A549 (cell line): ENCODE results near the gene HSPG2. TPM values are rescaled to one million over a fixed set of nuclear protein-coding genes. Genes with fewer than 3 reads are reported as not detected.

ENCODE experiments used
- ATAC-seq, 2 experiments: fragments of 200-7000 bp in 1 of 2; fragments of >200 bp in 1 of 2; cut with Nextera tagmentation in 1 of 2; cut with Tn5 transposase in 1 of 2; 3 replicates each; pipeline versions ENCODE4 v1.8.0 to v1.9.1; 2018 to 2020; ENCODE audit warnings: mild to moderate bottlenecking in 1 of 2, moderate library complexity in 1 of 2
- CTCF ChIA-PET: fragments of 300-600 bp; sonication (Branson Sonifier 250); formaldehyde crosslinking; extraction: SDS; loops from one replicate; lab custom pipeline; 2021; ENCODE audit warnings: antibody characterized with exemption, inconsistent platforms; lab: Yijun Ruan, JAX
- POLR2A ChIA-PET: fragments of 350-600 bp; formaldehyde crosslinking; extraction: SDS; loops from one replicate; lab custom pipeline; 2021; ENCODE audit warnings: antibody characterized with exemption, inconsistent platforms; lab: Yijun Ruan, JAX
- DNase-seq, 2 experiments: peaks; one replicate each; pipeline versions ENCODE4 v3.0.0 to v3.0.0-alpha.2; 2011 to 2016; ENCODE audit warnings: low read depth in 1 of 2, low spot score in 1 of 2
- FAIRE-seq: peaks from 2 replicates; lab custom pipeline; 2011; peaks lifted over from hg19 to GRCh38; lab: Jason Lieb, UNC
- H3K27ac ChIP-seq, 2 experiments: fragments of >200 bp; sonication (Bioruptor Twin); formaldehyde crosslinking; 3 replicates each; pipeline ENCODE4 v1.5.1; 2016 to 2017
- H3K4me1 ChIP-seq: fragments of >200 bp; sonication (Bioruptor Twin); formaldehyde crosslinking; 3 replicates; pipeline ENCODE4 v1.6.1; 2016
- H3K4me2 ChIP-seq: fragments of >200 bp; sonication (Bioruptor Twin); formaldehyde crosslinking; 3 replicates; pipeline ENCODE4 v1.6.1; 2016
- H3K4me3 ChIP-seq: fragments of >200 bp; sonication (Bioruptor Twin); formaldehyde crosslinking; 3 replicates; pipeline ENCODE4 v1.5.1; 2016
- H3K9me3 ChIP-seq: fragments of >200 bp; sonication (Bioruptor Twin); formaldehyde crosslinking; 3 replicates; pipeline ENCODE4 v1.6.1; 2016
- BHLHE40 ChIP-seq: IDR thresholded peaks from 2 replicates; pipeline ENCODE4 v1.6.1; 2012; ENCODE audit warnings: low read depth, low read length, inconsistent platforms
- CEBPB ChIP-seq, 2 experiments: fragments of >200 bp in 1 of 2; sonication (Bioruptor Twin) in 1 of 2; formaldehyde crosslinking in 1 of 2; IDR thresholded peaks; 2 replicates each; pipeline ENCODE4 v1.6.1; 2012 to 2016
- CHD4 ChIP-seq: fragments of 200-600 bp; sonication (generic); IDR thresholded peaks from 2 replicates; pipeline ENCODE4 v1.6.1; 2016; ENCODE audit warnings: antibody characterized with exemption, mild to moderate bottlenecking, borderline replicate concordance
- CTCF ChIP-seq: fragments of >200 bp; sonication (Bioruptor Twin); formaldehyde crosslinking; IDR thresholded peaks from 3 replicates; pipeline ENCODE4 v1.5.1; 2016
- FOSL2 ChIP-seq, 2 experiments: fragments of 450-650 bp in 1 of 2; fragments of >200 bp in 1 of 2; sonication (Bioruptor Twin) in 1 of 2; formaldehyde crosslinking; IDR thresholded peaks; 2 replicates each; pipeline versions ENCODE4 v1.5.0 to v1.6.1; 2016 to 2020; ENCODE audit warnings: mild to moderate bottlenecking in 1 of 2, moderate library complexity in 1 of 2
- GATA3 ChIP-seq: IDR thresholded peaks from 2 replicates; pipeline ENCODE4 v1.6.1; 2012; ENCODE audit warnings: borderline replicate concordance
- HEYL ChIP-seq: fragments of 250-450 bp; sonication (Bioruptor Pico); IDR thresholded peaks from 2 replicates; pipeline ENCODE4 v1.8.0; 2021; ENCODE audit warnings: mild to moderate bottlenecking, moderate library complexity
- HOXB13 ChIP-seq: fragments of 250-450 bp; sonication (Bioruptor Pico); IDR thresholded peaks from 2 replicates; pipeline ENCODE4 v1.5.0; 2020; ENCODE audit warnings: low read depth, mild to moderate bottlenecking, moderate library complexity
- JUN ChIP-seq, 2 experiments: fragments of >200 bp; sonication (Bioruptor Twin); formaldehyde crosslinking; IDR thresholded peaks; 2 replicates in 1 of 2; 3 replicates in 1 of 2; pipeline ENCODE4 v1.6.1; 2016 to 2017
- MAZ ChIP-seq: fragments of 150-350 bp; IDR thresholded peaks from 2 replicates; pipeline ENCODE4 v1.6.1; 2014; ENCODE audit warnings: antibody characterized with exemption, low read depth, low read length, borderline replicate concordance
- NPAS2 ChIP-seq: fragments of 250-450 bp; sonication (Bioruptor Pico); IDR thresholded peaks from 2 replicates; pipeline ENCODE4 v1.8.0; 2022; ENCODE audit warnings: mild to moderate bottlenecking, moderate library complexity, borderline replicate concordance
- RCOR1 ChIP-seq: fragments of 150-350 bp; IDR thresholded peaks from 2 replicates; pipeline ENCODE4 v1.6.1; 2014; ENCODE audit warnings: antibody characterized with exemption, low read length, low read depth
- TFCP2L1 ChIP-seq: fragments of 250-450 bp; sonication (Bioruptor Pico); IDR thresholded peaks from 2 replicates; pipeline ENCODE4 v1.5.0; 2021; ENCODE audit warnings: mild to moderate bottlenecking
- ZC3H11A ChIP-seq: fragments of 450-650 bp; IDR thresholded peaks from 2 replicates; pipeline ENCODE4 v1.6.1; 2014; ENCODE audit warnings: antibody characterized with exemption, mild to moderate bottlenecking
- ZFP36 ChIP-seq: fragments of 450-650 bp; IDR thresholded peaks from 2 replicates; pipeline ENCODE4 v1.6.1; 2014; ENCODE audit warnings: borderline replicate concordance; ENCODE audit not compliant: partially characterized antibody
- ZNF302 ChIP-seq: fragments of 250-450 bp; sonication (Bioruptor Pico); IDR thresholded peaks from 2 replicates; pipeline ENCODE4 v1.9.0; 2021; ENCODE audit warnings: inconsistent platforms, mild to moderate bottlenecking, moderate library complexity
- WGBS: methylation state at CpG from one replicate; pipeline ENCODE4 v1.1.6; 2017; ENCODE audit errors: missing lambda C conversion rate; 5-methylcytosine and 5-hydroxymethylcytosine counted together
- polyA plus RNA-seq, 4 experiments: library from polyadenylated mRNA; depleted of rRNA in 3 of 4; stranded (reverse); fragments of >200 nt; fragmentation: RNase III in 1 of 4; extraction: RNeasy Plus Mini Kit Qiagen cat#74134 plus additional on column Dnase treatment in 1 of 4; gene quantifications; 2 replicates in 3 of 4; 3 replicates in 1 of 4; pipeline ENCODE4 v1.2.3, GENCODE V29; 2011 to 2017
- TF ChIP-seq, protein P1 (sequence below): fragments of 150-350 bp; IDR thresholded peaks from 2 replicates; pipeline ENCODE4 v1.6.1; 2014; ENCODE audit warnings: low read depth, mild to moderate bottlenecking, low read length

The HSPG2 gene
- polyA plus RNA-seq, 2 of the 4 experiments (the other 2 are of a cell fraction) = 7.0 to 42.7 TPM

DNA sequence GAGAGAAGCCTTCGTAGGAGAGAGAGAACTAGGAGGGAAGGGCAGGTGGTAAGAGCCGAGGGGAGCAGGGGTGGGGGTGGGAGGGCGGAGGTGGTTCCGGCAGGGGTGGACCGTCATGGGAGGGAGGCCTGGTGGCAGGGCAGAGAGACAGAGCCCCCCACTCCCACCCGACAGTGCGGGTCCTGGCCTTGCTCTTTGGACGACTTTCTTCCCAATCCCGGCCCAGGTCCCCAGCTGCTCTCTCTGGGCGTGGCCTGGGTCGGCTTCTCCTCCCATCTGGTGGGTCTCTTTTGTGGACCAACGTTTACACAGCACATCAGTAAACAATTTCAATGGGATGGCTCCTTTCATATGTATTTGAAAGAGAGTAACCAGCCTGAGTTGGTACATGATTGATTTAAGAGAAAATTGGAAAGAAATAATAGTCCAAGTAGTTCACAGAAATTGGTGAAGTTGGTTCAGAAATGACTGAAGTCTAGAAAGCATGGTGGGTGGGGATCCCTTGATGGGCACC is 68.1 kb downstream of the HSPG2 start:
- H3K4me3 ChIP-seq = no peak overlapping the region
- peak overlapping the region; percentile 65; the same call in 2 of the 3 replicates for H3K4me2 ChIP-seq
- H3K27ac ChIP-seq = peak overlapping the region in 1 of 2 experiments; percentile 80; a peak in 4 of 6 replicates
- ChIA-PET CTCF (interaction anchor here (1.4 kb wide), 1 partner anchor 92 kb away, joined by 3 read pairs; no protein-coding TSS in a partner anchor), POLR2A (no interaction called here)
- H3K9me3 ChIP-seq = no peaks in the 10 kb centered on the region
- 66% methylated on average over 7 of the region's 12 CpGs for WGBS
- FAIRE-seq (no peak), DNase-seq (no peak), ATAC-seq (no peak)
- peaks cover 23% of the 10 kb centered on the region for H3K4me1 ChIP-seq
- TF ChIP-seq ZFP36 (no peak), BHLHE40 (no peak), FOSL2 (IDR thresholded peaks at IDR 0.05) (no peak), FOSL2 (CRISPR knock-in tag; IDR thresholded peaks at IDR 0.05) (no peak), JUN (IDR thresholded peaks at IDR 0.05) (no peak), NPAS2 (CRISPR knock-in tag) (no peak), HEYL (no peak)

GRCh38 chr1:21868482-21868881 is 68.6 kb downstream of the HSPG2 start:
- Histone ChIP-seq H3K4me1 (peaks cover 23% of the 10 kb centered on the region), H3K9me3 (no peaks in the 10 kb centered on the region), H3K4me3 (no peak overlapping the region), H3K4me2 (no peak overlapping the region), H3K27ac (peak overlapping the region in 1 of 2 experiments; percentile 26; a peak in 1 of 6 replicates)
- FAIRE-seq (no peak), ATAC-seq (no peak), DNase-seq (no peak)
- TF ChIP-seq CTCF (no peak), TFCP2L1 (CRISPR knock-in tag) (no peak), CHD4 (no peak), ZNF302 (no peak)
- ChIA-PET CTCF (interaction anchor here (1.4 kb wide), 1 partner anchor 93 kb away, joined by 3 read pairs; no protein-coding TSS in a partner anchor), POLR2A (no interaction called here)
- 92% methylated on average over 7 of the region's 7 CpGs for WGBS

GRCh38 chr1:21867451-21867996 is 69.6 kb downstream of the HSPG2 start:
- WGBS = 88% methylated on average over 5 of the region's 5 CpGs
- H3K4me1 ChIP-seq = peaks cover 25% of the 10 kb centered on the region
- H3K27ac ChIP-seq = no peak overlapping the region
- ChIA-PET CTCF (interaction anchor here (0.6 to 1.4 kb wide), 3 partner anchors 51 to 95 kb away, joined by 3 read pairs; no protein-coding TSS in a partner anchor), POLR2A (no interaction called here)
- H3K4me2 ChIP-seq = no peak overlapping the region
- ATAC-seq (no peak), DNase-seq (no peak), FAIRE-seq (no peak)
- H3K9me3 ChIP-seq = no peaks in the 10 kb centered on the region
- no peak overlapping the region for H3K4me3 ChIP-seq
- TF ChIP-seq RCOR1 (no peak), MAZ (no peak), CEBPB (IDR thresholded peaks at IDR 0.05) (no peak), CTCF (no peak), ZFP36 (no peak), ZC3H11A (no peak), HOXB13 (CRISPR knock-in tag) (no peak), GATA3 (no peak), HEYL (no peak)
- TF ChIP-seq, protein P1, sequence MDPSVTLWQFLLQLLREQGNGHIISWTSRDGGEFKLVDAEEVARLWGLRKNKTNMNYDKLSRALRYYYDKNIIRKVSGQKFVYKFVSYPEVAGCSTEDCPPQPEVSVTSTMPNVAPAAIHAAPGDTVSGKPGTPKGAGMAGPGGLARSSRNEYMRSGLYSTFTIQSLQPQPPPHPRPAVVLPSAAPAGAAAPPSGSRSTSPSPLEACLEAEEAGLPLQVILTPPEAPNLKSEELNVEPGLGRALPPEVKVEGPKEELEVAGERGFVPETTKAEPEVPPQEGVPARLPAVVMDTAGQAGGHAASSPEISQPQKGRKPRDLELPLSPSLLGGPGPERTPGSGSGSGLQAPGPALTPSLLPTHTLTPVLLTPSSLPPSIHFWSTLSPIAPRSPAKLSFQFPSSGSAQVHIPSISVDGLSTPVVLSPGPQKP = no peak
